ENCODE results near the gene UBC. TPM values are rescaled to one million over a fixed set of nuclear protein-coding genes. Genes with fewer than 3 reads are reported as not detected.

Gene UBC
- total and polyA plus RNA-seq, 9 of the 15 experiments (the other 6 are each of a cell fraction or from before 2014, with no cell fraction given) = 533 to 1,153 (median 813) TPM

GRCh38 chr12:124927201-124928094 is 13.0 kb upstream of the UBC start (continued):
- TF ChIP-seq NCOA1 (IDR thresholded peaks at IDR 0.05; ENCODE audit: low read depth) = no peak
- TF ChIP-seq ELK3 (CRISPR knock-in tag; IDR thresholded peaks at IDR 0.05) = no peak
- TF ChIP-seq HES1 (IDR thresholded peaks at IDR 0.05; ENCODE audit: low read depth) = no peak
- no peak for TF ChIP-seq ZNF586 (CRISPR knock-in tag; conservative IDR thresholded peaks at IDR 0.05)
- TF ChIP-seq MAFK (IDR thresholded peaks at IDR 0.05; ENCODE audit: low read length) = peak; percentile 43
- no peak for TF ChIP-seq ZNF436 (CRISPR knock-in tag; IDR thresholded peaks at IDR 0.05)
- peak; percentile 80 for TF ChIP-seq GTF3C2 (IDR thresholded peaks at IDR 0.05; ENCODE audit: borderline replicate concordance, extremely low read depth, insufficient read length)
- no peak for TF ChIP-seq ZNF75A (CRISPR knock-in tag; IDR thresholded peaks at IDR 0.05)
- TF ChIP-seq XRCC3 (IDR thresholded peaks at IDR 0.05) = no peak
- no peak for TF ChIP-seq ZNF318 (IDR thresholded peaks at IDR 0.05; ENCODE audit: borderline replicate concordance in 1 of 2, low read depth in 1 of 2)
- TF ChIP-seq BMI1 (IDR thresholded peaks at IDR 0.05; ENCODE audit: low read length) = no peak
- TF ChIP-seq SMAD3 (CRISPR knock-in tag; conservative IDR thresholded peaks at IDR 0.05) = no peak
- peak; percentile 11; the same call in 1 of the 2 replicates for TF ChIP-seq DMBX1 (CRISPR knock-in tag; IDR thresholded peaks at IDR 0.05; ENCODE audit: borderline replicate concordance)
- TF ChIP-seq NR2F6 (CRISPR knock-in tag; IDR thresholded peaks at IDR 0.05) = 0 out of 2 replicates have a peak, but pooled peaks have one; percentile 18

Data from K562 (cell line).